CD4-positive, alpha-beta T cell treated with Interferon alpha-2 for 1 hour (primary cell): ENCODE data around the gene FKBP5.
"Not testable (repeated sequence)": the region's sequence is repeated elsewhere in the genome, so short reads cannot be mapped to it uniquely, and the experiment has no call there.

ENCODE experiments used
- DNase-seq, 2 donors: peaks; one replicate each; pipeline ENCODE4 v3.0.0-alpha.2; 2020 to 2022

FKBP5 gene

GRCh38 chr6:35688605-35689322 is at the start of gene FKBP5:
TSS of gene FKBP5 (minus strand) at chr6:35688915. CDS start at chr6:35642824, 46,091 bp downstream.
- DNase-seq = peak; percentile 89 to 90

GRCh38 chr6:35737413-35738211 is 48.9 kb upstream of the FKBP5 start:
- DNase-seq = peak; percentile 41 to 81

GRCh38 chr6:35736982-35737412 is 48.3 kb upstream of the FKBP5 start, which contains the start of gene ARMC12:
TSS of gene ARMC12 (plus strand) at chr6:35737032. CDS start at chr6:35737109, 77 bp downstream.
- no peak for DNase-seq

- DNase-seq = peak; percentile 81 to 89
These were observed 47.7 kb upstream of the FKBP5 start for GRCh38 chr6:35736253-35736894.

GRCh38 chr6:35735452-35735851 is 46.7 kb upstream of the FKBP5 start:
- DNase-seq = no peak

GRCh38 chr6:35734319-35734718 is 45.6 kb upstream of the FKBP5 start:
- DNase-seq = not testable (repeated sequence)

GRCh38 chr6:35733633-35734032 is 44.9 kb upstream of the FKBP5 start:
- DNase-seq = no peak

- DNase-seq = peak; percentile 91 to 93
These were observed 43.2 kb upstream of the FKBP5 start for GRCh38 chr6:35731736-35732532.

GRCh38 chr6:35731414-35731735 is 42.7 kb upstream of the FKBP5 start:
- peak; percentile 92 to 93 for DNase-seq

- no peak for DNase-seq
These were observed 42.2 kb upstream of the FKBP5 start for GRCh38 chr6:35730745-35731413.

- DNase-seq = no peak
These were observed 41.0 kb upstream of the FKBP5 start for GRCh38 chr6:35729722-35730121.

- peak; percentile 39 to 58 for DNase-seq
These were observed 40.3 kb upstream of the FKBP5 start for GRCh38 chr6:35728683-35729678.

- DNase-seq = peak; percentile 90 to 92
These were observed 39.4 kb upstream of the FKBP5 start for GRCh38 chr6:35727935-35728682.

- no peak for DNase-seq
These were observed 38.7 kb upstream of the FKBP5 start for GRCh38 chr6:35727231-35727934.

GRCh38 chr6:35725721-35726438 is 37.2 kb upstream of the FKBP5 start:
- peak in 1 of 2 donors; percentile 23 for DNase-seq

- no peak for DNase-seq
These were observed 36.5 kb upstream of the FKBP5 start for GRCh38 chr6:35725081-35725708.

- no peak for DNase-seq
These were observed 35.8 kb upstream of the FKBP5 start for GRCh38 chr6:35724471-35724870.

- no peak for DNase-seq
These were observed 35.3 kb upstream of the FKBP5 start for GRCh38 chr6:35724059-35724458.
